Retinal pigment epithelial cell (primary cell): ENCODE results near the gene TMEM121B.

Source experiments
- DNase-seq: peaks from one replicate; pipeline ENCODE4 v3.0.0-alpha.2; 2010; ENCODE audit warnings: low read depth
- H3K4me3 ChIP-seq: 2 replicates; pipeline ENCODE4 v1.5.1; 2011; ENCODE audit warnings: mild to moderate bottlenecking, low read length, control low read depth, moderate library complexity
- TF ChIP-seq, protein P1 (sequence below): conservative IDR thresholded peaks from 2 replicates; pipeline ENCODE4 v1.5.1; 2011; ENCODE audit warnings: low read depth, low read length, control low read depth, inconsistent platforms

TMEM121B gene

DNA sequence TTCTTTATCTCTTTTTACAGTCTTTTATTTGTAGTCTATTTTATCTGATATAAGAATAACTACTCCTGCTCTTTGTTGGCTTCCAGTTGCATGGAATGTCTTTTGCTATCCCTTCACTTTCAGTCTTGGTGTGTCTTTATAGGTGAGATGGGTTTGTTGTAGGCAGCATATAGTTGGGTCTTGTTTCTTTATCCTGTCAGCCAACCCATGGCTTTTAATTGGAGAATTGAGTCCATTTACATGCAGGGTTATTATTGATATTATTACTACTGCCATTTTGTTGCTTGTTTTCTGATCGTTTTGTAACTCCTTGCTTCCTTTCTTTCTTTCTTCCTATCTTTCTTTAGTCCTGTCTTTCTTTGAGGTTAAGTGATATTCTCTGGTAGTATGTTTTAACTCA is 48.3 kb downstream of the TMEM121B start:
- DNase-seq: no peak
- TF ChIP-seq, protein P1, sequence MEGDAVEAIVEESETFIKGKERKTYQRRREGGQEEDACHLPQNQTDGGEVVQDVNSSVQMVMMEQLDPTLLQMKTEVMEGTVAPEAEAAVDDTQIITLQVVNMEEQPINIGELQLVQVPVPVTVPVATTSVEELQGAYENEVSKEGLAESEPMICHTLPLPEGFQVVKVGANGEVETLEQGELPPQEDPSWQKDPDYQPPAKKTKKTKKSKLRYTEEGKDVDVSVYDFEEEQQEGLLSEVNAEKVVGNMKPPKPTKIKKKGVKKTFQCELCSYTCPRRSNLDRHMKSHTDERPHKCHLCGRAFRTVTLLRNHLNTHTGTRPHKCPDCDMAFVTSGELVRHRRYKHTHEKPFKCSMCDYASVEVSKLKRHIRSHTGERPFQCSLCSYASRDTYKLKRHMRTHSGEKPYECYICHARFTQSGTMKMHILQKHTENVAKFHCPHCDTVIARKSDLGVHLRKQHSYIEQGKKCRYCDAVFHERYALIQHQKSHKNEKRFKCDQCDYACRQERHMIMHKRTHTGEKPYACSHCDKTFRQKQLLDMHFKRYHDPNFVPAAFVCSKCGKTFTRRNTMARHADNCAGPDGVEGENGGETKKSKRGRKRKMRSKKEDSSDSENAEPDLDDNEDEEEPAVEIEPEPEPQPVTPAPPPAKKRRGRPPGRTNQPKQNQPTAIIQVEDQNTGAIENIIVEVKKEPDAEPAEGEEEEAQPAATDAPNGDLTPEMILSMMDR: no peak

More for the DNA sequence above, 48.3 kb downstream of the TMEM121B start:
- H3K4me3 ChIP-seq: no peak overlapping the region
